ENCODE data around the gene WRNIP1.

Gene WRNIP1

DNA sequence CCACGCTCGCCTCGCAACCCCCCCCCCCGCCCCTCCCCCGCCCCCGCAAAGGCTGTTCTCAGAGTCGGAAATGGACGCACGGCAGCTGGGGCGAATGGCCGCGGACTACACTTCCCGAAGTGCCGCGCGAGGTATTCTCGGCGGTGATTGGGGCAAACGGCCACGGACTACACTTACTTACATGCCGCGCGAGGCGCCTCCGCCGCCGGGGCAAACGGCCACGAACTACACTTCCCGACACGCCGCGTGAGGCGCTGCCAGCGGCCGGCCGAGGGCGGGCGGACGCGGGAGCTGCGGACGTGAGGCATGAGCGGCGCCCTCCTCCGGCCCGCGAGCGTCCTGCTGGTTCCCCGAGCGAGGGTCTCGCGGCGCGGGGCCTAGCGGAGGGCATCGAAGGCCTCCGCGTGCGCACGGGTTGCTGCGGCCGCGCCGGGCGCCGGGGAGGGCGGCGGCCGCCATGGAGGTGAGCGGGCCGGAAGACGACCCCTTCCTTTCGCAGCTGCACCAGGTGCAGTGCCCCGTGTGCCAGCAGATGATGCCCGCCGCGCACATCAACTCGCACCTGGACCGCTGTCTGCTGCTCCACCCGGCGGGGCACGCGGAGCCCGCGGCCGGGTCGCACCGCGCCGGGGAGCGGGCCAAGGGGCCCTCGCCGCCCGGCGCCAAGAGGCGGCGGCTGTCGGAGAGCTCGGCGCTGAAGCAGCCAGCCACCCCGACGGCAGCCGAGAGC is at the start of gene WRNIP1:
Gene WRNIP1 (plus strand): TSS at position 228 of the 730 bp plus-strand sequence. CDS start 230 bp downstream, at position 458.
- peak; percentile 95 for DNase-seq

DNA sequence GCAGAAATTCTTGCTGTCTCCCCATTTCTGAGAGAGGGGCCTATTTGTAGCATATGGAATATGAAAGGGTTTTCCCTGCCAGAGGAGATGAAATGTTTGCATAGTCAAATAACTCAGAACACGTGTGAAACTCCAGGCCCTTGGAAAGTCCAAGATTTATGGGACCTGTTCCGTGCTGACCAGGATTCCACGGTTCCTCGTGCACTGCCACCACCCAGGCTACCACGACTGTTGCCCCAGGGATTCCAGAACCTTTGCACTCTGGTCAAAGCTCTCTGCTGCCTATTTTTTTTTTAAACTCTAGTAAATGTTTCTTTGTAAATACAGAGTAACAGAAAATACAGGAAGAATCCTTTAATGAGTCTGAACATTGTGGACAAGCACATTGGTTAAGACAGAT is 49.5 kb upstream of the WRNIP1 start:
- DNase-seq = no peak

DNA sequence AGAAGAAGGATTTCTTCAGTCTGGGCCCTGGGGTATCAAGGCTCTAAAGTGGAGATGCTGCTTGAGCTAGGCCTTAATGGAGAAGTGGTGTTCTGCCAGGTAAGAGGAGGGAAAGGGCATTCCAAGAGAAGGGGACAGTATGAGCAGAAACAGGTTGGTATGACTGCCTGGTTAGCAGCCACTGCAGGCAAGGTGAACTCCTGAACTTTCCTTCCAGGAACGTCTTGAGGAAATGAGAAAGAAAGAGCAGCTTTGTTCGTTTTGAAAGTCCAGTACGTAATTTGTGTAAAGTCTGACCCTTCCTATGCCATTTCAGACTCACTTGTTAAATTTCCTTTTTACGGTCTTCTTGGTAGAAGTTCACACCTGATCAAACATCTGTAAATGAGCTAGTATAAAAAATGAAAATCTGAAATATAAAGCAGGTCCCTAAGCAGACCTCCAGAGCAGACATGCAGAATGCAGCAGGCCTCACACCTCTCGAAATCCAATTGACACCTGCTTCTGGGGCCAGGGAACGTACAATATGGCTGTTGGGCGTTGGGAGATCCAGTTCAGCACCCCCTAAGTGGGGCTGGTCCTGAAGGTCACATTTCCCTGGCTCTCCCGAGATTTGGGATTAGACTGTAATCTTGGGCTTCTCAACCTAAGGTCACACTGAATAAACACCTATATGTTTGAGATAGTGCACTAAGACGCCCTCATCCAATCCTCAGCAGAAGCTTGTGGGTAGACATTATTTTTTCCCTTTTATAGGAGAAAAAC is 48.1 kb upstream of the WRNIP1 start:
- no peak for DNase-seq

DNA sequence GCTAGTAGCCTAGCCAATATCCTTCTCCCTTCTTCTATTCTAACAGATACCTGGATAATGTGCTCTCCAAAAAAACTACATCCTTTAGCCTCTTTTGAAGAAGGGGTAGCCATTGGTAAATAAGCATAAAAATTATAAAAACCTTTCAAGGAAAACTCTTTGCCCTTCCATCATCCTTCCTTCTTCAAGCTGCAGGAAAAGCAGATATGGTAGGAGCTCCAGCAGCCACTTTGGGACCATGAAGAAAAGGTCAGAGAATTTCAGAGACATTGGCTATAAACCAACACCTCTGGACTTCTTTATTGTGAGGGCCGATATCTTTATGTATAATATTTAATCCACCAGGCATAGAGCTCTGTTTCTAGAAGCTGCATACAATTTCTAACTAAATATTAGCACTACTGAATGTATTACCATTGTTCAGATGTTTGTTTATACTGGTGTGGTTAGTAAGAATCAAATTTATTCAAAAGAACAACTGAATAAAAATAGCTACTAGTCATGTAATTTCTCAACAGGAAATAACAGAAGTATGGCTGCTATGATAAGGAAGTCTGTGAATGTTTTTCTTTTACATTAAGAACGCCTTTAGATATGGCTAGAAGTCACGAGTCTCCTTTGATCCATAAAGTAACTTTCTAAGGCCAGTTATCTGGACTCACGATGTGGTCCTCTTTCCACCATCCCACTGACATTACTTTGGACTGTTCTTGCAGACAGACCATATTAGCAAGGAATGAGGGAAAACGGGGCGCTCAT is 46.7 kb upstream of the WRNIP1 start:
- no peak for DNase-seq

DNA sequence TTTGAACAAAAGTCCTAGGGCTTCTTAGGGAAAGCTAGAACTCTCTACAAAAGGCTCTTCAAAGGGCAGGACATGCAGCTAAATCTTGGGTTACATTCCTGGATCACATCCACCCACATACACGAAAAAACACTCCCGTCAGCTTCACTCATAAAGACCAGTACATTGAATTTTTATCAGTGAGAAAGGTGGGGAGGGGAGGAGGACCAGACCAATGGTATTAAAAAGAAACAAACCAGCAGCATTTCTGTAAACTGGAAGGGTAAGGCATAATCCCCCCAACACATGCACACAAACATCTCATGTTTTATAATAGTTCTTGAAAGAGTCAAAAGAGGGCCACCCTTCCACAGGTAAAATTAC is 46.1 kb upstream of the WRNIP1 start:
- no peak for DNase-seq

DNA sequence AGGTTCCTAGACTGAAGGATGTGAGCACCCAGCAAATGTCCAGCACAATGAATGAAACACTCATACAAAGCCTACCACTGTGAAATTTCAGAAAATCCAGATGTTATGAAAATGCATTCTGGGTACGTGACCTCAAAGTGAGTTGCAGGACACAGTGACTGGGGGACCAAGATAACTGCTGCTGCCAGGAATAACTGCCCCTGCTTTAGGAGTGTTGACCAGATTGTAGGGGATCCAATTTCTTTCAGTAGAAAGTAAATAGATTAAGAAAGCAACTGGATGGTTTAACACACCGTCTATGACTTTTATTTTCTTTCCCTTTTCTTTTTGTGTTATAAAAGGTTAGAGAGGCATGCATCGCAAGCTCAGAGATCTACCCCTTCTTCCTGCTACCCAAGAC is 44.0 kb upstream of the WRNIP1 start:
- DNase-seq = no peak

DNA sequence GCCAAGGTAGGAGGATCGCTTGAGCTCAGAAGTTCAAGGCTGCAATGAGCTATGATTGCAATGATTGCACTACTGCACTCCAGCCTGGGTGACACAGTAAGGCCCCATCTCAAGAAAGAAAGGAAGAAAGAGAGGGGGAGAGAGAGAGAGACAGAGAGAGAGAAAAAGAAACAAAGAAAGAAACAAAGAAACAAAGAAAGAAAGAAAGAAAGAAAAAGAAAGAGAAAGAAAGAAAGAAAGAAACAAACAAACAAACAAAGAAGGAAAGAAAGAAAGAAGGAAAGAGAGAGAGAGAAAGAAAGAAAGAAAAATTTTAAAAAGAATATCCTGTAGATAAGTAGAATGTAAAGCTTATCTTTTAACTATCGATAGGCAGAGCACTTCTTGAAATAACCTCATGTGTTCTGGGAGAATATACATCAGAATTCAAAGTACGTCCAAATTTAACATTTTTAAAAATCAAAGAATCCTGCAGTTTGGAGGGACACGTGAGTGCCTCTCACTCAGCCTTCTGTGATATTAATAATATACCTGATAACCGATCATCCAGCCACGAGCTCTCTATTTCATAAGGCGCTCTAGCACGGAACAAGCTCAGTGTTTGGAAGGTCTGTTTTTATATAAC is 39.7 kb upstream of the WRNIP1 start:
- no peak for DNase-seq

DNA sequence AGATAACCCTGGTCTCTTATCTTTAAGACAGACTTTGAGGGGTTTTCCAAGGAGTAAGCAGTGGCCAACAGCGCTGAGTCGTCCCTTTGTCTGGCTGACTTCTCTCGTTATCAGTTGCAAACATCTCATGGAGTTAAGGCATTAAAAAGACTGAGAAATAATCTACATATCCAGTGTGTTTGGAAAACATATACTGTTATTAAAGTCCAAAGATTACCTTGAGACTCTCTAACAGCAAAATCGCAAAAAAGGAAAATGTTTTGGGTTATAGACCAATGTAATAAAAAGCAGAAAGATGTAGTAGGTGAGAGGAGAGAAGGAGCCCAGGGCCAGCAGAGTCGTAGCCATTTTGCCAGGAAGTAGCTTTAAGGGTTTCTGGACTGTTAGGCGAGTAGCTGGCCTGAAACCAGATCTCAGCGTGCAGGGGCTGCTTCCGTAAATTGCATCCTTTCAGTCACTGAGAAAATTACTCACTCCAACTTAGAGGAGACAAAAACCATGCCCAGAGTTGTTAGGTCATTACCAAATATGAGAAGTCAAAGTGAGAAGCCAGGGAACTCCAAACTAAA is 39.1 kb upstream of the WRNIP1 start:
- DNase-seq = no peak

DNA sequence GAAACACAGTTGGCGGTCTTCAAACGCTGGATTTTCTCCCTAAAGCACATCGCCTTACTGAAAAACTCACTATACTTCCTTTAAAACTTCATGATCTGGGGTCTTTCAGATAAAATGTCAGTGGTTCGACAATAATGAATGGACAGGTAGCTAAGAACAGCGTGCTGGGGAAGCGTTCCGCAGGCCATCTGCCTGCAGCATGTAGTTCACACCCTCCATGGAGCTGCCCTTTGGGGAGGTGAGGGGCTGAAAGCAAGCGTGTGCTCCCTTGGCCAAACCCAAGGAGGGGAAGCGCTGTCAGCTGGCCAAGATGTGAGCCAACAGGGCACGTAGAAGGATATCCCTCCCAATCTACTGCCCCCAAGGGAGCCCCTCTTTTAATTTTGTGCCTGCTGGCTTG is 35.3 kb upstream of the WRNIP1 start:
- no peak for DNase-seq

DNA sequence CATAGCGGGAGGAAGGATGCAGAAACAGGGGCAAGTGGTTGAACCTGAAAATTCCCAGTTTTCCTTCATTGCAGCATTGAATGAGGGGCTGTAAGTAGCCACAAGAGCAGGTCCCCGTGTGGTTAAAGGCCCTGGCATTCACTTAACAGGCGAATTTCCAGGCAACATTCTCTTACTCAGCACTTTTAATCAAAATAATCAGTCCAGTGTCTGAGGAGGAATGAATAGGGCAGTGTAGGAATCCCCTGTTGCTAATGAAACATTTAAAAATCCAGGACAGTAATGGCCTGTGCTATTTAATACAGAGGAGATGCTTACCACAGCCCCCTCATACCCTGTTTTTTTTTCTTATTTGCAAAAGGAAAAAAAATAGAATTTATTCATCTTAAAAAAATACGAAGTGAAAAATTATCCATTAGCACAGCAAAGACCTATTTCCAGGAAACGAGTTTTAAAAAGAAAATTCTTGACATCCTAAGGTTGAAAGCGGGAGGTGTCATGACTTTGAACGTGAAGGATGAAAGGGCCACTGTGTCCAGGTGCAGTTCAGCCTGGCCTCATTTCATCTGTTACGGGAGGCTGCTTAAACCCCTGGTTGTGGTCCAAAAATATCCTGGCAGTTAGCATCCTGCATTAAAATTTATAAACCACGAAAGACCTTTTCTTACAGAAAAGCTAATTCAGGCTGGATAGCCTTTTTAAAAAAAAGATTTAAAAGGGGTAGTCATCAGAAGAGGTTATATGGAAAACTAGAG is 34.7 kb upstream of the WRNIP1 start:
- DNase-seq = no peak

DNA sequence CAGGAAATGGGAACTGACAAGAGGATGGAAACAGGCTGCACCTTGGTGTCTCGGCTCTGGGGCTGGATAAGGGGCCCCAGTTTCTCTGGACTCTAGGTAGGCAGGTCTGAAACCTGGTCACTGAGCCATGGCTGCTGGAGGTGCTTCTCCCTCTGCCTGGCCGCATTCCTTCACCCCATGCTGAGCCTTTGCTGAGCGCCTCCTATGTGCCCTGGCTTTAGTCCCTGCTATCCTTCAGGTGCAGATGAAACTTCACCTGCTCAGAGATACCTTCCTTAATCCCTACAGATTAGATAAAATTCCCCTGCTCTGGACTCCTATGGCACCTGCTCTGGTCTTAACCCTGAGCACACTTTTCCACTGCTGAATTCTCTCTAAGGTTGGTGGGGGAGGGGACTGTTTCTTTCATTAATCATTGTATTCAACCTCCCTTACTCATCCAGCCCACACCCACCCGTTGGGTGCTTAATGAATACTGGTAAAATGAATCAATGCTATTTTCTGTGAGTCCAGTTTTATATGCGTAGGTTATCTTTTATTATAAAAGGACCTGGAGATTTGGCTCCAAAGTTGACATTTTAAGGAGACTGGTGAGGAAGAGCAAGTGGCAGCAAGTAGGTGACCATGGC is 33.8 kb upstream of the WRNIP1 start:
- no peak for DNase-seq

DNA sequence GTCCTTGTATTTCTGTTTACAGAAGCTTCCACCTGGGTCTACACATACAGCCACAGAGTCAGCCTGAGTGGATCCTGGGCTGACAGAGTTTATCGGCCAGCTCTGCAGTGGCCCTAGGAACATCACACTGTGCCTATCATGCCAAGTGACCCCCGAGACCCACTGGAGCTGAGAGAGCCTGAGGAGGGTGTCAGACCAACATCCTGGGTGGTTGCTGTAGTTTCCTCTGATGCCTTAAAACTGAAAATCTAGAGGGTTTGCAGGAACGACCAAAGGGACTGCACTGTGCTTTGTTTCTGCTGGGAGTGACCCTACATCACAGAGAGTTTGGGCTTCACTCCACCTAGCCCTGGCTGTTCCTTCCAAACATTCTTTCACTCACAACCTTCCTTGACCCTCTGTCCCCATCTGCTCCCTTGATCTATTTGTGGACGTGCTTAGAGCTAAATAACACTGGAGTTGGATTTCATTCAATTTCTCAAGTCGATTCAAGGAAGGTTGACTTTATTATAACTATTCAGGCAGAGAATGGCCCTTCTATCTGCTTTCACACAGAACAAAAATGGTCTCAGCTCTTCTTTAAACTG is 32.6 kb upstream of the WRNIP1 start:
- DNase-seq = no peak

DNA sequence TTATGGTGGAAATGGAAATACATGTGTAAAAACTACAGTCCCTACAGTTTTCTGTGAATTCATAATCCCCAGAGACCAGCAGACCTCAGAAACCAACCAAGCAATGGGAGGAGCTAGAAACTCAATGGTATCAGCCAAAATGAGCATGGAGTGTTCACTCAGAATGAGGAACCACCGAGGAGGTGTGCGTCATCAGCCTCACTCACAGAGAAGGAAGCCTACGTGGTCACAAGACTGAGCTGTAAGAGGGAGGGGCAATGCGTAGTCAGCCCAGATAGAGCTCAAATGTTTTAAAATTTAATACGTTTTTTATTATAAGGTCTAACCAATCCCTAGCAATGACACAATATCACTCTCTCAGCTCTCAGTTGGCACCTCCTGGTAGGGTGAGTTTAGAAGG is 31.9 kb upstream of the WRNIP1 start:
- DNase-seq = no peak

DNA sequence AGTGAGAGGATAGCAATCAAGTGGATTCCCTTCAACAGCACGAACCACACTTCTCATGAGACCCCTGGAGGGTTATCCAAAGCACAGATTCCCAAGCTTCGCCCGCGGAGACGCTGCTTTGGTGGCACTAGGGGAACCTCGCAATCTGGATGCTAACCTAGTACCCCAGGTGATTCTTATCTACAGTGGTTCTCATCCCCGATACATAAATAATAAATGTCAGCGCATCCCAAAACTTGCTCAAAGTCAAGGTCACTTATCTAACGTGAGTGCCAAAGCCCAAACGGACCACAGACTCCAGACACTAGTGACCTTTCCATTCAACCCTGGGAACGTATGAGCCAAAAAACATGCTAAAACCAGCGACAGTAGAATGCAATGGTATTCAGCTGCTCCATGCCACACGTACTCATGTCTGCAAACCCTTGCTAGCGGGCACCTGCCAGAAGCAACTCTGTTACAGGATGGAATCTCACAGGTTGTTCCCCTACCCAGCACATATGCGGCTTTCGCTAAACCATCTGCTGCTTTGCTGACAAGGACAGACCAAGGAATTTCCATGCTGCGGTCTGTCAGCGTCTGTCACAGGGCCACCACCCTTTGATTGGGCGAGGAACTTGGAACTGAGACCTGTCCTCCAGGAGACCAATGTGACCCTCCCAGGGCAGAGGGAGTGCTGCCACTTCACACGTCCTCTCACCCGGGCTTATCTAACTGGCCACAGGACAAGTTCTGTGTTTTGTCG is 31.3 kb upstream of the WRNIP1 start:
- DNase-seq = no peak

DNA sequence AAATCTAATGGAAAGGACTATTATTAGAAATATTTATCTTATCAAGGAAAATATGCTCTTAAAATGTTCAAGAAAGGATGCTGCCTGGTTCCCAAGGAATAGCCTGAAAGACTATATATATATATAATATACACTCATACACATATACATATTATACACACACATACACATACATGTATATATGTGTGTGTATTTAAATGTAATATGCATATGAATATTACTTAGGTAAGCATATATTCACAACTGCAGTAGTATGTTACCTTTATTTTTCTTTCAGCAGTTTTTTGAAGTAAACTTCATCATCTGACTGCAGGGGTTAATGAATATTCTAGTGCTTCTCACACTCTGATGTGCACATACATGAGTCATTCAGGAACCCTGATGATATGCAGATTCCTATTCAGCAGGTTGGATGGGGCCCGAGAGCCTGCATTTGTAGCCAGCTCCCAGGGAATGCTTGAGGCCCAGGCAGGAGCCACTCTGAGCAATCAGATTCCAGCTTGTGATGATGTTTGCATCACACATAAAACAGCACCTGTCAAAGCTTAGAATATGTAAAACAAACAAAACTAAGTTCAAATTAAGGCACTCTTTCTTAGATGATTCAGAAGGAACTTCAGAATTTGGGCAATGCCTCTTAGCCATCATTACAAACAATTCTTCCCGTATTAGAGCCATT is 30.6 kb upstream of the WRNIP1 start:
- no peak for DNase-seq

DNA sequence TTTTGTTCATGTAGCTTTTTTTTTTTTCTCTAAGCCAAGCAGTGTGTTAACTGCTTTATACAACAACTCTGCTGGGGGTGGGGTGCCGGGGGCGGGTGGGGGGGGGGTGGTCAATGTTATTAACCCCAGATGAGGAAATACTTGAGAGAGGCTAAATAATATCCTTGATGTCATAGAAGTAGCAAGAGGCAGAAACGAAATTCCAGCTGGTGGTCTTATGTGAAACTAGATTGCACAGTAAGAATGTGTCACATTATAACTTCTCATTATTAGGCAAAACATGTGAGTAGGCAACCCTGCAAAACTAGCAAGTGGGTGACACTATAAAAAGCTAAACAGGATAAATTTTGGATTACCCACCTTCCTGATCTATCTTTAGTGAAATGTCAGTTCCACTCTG is 27.3 kb upstream of the WRNIP1 start:
- DNase-seq = no peak

DNA sequence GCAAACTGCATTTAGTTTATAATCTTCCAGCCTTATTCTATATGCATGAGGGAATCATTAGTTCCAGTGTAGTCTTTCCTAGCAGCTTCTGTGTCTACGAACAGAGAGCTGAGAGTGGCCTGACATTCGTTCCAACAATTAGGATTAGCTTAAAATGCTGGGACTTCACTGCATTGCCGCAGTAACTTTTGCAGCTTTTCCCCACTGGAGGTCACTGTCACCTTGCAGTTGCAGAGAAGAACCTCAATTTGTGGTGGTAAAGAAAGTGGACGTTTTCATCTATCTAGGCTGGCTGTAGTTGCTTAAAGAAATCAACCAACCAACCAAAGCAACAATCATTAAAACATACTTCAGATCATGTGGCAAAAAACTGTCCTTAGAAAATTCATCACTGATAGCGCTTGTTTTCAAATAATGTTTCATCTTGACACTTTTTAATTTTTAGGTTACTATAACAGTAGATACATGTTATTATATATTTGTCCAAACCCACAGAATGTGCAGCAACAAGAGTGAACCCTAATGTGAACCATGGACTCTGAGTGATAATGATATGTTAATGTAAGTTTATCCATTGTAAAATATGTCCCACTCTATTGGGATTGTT is 26.7 kb upstream of the WRNIP1 start:
- peak; percentile 39 for DNase-seq

DNA sequence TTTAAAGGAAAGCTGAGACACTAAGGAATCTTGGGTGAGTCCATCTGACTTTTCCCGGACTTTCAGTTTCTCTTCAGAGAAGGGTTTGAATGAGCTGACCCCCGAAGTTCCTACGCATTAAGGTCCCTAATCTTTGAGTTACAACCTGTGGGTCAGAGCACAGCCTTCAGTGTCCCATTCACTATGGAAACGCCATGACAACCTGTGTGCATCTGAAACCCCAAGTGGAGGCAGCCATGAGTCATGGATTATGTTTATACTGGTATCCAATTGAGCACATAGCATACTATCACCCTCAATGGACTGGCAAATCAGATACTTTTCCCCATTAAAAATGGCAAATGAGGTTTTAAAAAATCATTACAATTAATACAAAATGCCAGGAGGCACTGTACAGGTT is 25.9 kb upstream of the WRNIP1 start:
- DNase-seq = no peak

DNA sequence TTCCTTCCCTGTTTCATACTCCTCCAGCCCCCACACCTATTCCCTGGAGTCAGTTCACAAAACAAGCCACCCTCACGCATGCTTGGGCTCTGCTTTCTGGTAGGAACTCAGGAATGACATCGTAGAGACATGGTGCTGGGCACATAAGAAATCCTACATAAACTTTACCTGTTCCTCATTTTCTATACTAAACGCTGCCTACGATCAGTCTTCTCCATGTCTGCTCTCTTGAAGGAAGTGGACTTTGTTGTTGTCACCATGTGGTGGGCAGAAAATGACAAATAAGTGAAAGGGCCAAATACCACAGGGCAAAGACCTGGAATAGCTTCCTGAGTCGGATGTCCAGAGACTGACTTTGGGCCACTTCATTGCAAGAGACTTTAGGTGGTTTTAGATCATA is 24.6 kb upstream of the WRNIP1 start:
- no peak for DNase-seq

DNA sequence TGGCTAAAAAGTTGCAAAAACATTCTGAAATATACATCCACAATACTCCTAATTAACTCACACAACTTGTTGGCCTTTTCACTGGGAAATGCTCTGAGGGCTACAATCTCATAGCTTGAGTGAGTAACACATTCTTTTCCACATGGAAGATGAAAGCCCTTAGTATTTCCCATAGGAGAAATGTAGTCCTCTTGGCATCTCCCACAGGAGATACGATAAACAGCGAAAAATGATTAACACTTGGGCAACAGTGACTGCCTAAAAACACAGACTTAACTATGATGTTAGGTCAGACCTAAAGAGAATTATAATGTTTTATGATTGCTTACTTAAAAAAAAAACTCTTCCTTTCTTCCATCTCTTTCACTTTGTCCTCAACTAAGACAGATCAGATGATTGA is 23.4 kb upstream of the WRNIP1 start:
- DNase-seq = no peak
